ENCODE results near the gene GBA2. TPM values are rescaled to one million over a fixed set of nuclear protein-coding genes. Genes with fewer than 3 reads are reported as not detected.

The GBA2 gene
- total RNA-seq, 1 donor from 2014 or later, result 84.7 TPM

GRCh38 chr9:35763803-35764202 is 14.8 kb upstream of the GBA2 start:
- Mint-ChIP-seq H3K36me3 (no peaks in the 10 kb centered on the region), H3K27me3 (ENCODE audit: low read depth) (no peaks in the 10 kb centered on the region), H3K27ac (no peak overlapping the region), H3K9me3 (no peaks in the 10 kb centered on the region), H3K4me1 (peaks cover 10% of the 10 kb centered on the region), H3K4me3 (no peak overlapping the region)
- DNase-seq (ENCODE audit: low spot score in 2 of 2, unreplicated experiment in 2 of 2), result no peak
- TF ChIP-seq, protein P1, sequence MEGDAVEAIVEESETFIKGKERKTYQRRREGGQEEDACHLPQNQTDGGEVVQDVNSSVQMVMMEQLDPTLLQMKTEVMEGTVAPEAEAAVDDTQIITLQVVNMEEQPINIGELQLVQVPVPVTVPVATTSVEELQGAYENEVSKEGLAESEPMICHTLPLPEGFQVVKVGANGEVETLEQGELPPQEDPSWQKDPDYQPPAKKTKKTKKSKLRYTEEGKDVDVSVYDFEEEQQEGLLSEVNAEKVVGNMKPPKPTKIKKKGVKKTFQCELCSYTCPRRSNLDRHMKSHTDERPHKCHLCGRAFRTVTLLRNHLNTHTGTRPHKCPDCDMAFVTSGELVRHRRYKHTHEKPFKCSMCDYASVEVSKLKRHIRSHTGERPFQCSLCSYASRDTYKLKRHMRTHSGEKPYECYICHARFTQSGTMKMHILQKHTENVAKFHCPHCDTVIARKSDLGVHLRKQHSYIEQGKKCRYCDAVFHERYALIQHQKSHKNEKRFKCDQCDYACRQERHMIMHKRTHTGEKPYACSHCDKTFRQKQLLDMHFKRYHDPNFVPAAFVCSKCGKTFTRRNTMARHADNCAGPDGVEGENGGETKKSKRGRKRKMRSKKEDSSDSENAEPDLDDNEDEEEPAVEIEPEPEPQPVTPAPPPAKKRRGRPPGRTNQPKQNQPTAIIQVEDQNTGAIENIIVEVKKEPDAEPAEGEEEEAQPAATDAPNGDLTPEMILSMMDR (IDR thresholded peaks at IDR 0.05; ENCODE audit: unreplicated experiment), result no peak

- TF ChIP-seq, protein P1 (IDR thresholded peaks at IDR 0.05; ENCODE audit: unreplicated experiment), result no peak
These were observed 14.2 kb upstream of the GBA2 start for GRCh38 chr9:35763181-35763580.

DNA sequence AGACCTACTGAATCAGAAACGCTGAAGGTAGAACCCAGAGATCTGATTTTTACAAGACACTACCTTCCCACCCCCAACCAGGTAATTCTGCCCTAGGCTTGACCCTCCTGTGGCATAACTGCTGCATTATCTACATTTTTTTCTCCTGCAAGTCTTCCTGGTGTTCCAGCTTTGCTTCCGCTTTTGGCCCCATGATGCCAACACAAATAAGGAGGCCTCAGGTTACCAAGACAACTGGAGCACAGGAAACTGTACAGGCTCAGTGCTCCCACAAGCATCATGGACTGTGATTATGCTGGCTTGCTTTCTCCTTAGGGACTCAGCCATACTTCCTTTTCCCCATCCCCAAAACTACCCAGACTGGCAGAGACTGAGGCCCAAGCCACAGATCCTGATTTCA is 11.6 kb upstream of the GBA2 start:
- H3K27me3 Mint-ChIP-seq (ENCODE audit: low read depth), result no peaks in the 10 kb centered on the region
- H3K36me3 Mint-ChIP-seq, result peaks cover 5% of the 10 kb centered on the region
- TF ChIP-seq, protein P1 (IDR thresholded peaks at IDR 0.05; ENCODE audit: unreplicated experiment), result no peak
- H3K4me3 Mint-ChIP-seq, result no peak overlapping the region
- no peak for DNase-seq (ENCODE audit: low spot score in 2 of 2, unreplicated experiment in 2 of 2)
- peak overlapping the region; percentile 0 for H3K27ac Mint-ChIP-seq
- no peaks in the 10 kb centered on the region for H3K9me3 Mint-ChIP-seq
- H3K4me1 Mint-ChIP-seq, result peaks cover 27% of the 10 kb centered on the region

More at GRCh38 chr9:35763181-35763580, 14.2 kb upstream of the GBA2 start:
- DNase-seq (ENCODE audit: low spot score in 2 of 2, unreplicated experiment in 2 of 2), result no peak
- Mint-ChIP-seq H3K27me3 (ENCODE audit: low read depth) (no peaks in the 10 kb centered on the region), H3K4me1 (peaks cover 15% of the 10 kb centered on the region), H3K4me3 (no peak overlapping the region), H3K27ac (no peak overlapping the region), H3K36me3 (no peaks in the 10 kb centered on the region), H3K9me3 (no peaks in the 10 kb centered on the region)

DNA sequence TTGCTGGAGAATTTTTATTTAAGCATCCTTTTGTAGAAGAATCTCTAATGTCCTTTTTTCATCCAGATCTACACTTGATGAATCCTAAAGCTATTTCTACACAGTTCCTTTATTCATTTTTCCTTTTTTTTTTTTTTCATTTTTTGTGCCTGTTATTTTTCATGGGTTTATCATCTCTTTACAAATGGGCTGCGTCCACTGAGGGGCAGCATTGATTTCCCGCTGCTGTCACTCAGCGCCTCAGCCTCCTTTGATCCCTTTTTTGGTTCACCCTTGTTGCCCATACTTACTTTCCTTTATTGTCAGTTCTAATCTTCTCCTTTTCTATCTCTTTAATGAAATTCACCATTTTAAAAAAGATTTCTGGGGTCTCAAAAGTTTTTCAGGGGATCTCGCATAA is 10.8 kb upstream of the GBA2 start:
- H3K27me3 Mint-ChIP-seq (ENCODE audit: low read depth), result no peaks in the 10 kb centered on the region
- H3K4me1 Mint-ChIP-seq, result peaks cover 27% of the 10 kb centered on the region
- H3K9me3 Mint-ChIP-seq, result no peaks in the 10 kb centered on the region
- TF ChIP-seq, protein P1 (IDR thresholded peaks at IDR 0.05; ENCODE audit: unreplicated experiment), result no peak
- no peak for DNase-seq (ENCODE audit: low spot score in 2 of 2, unreplicated experiment in 2 of 2)
- H3K36me3 Mint-ChIP-seq, result peaks cover 5% of the 10 kb centered on the region
- H3K4me3 Mint-ChIP-seq, result no peak overlapping the region
- H3K27ac Mint-ChIP-seq, result no peak overlapping the region

GRCh38 chr9:35758475-35759050 is 9.5 kb upstream of the GBA2 start:
- TF ChIP-seq, protein P1 (IDR thresholded peaks at IDR 0.05; ENCODE audit: unreplicated experiment), result no peak
- no peaks in the 10 kb centered on the region for H3K27me3 Mint-ChIP-seq (ENCODE audit: low read depth)
- DNase-seq (ENCODE audit: low spot score in 2 of 2, unreplicated experiment in 2 of 2), result no peak
- H3K4me3 Mint-ChIP-seq, result peak overlapping the region; percentile 54
- peaks cover 27% of the 10 kb centered on the region for H3K4me1 Mint-ChIP-seq
- peaks cover 8% of the 10 kb centered on the region for H3K36me3 Mint-ChIP-seq
- peak overlapping the region; percentile 62 for H3K27ac Mint-ChIP-seq
- no peaks in the 10 kb centered on the region for H3K9me3 Mint-ChIP-seq

- peak overlapping the region; percentile 29 for H3K27ac Mint-ChIP-seq
- H3K9me3 Mint-ChIP-seq, result no peaks in the 10 kb centered on the region
- TF ChIP-seq, protein P1 (IDR thresholded peaks at IDR 0.05; ENCODE audit: unreplicated experiment), result no peak
- H3K4me3 Mint-ChIP-seq, result peak overlapping the region; percentile 93
- DNase-seq (ENCODE audit: low spot score in 2 of 2, unreplicated experiment in 2 of 2), result no peak
- peaks cover 27% of the 10 kb centered on the region for H3K4me1 Mint-ChIP-seq
- peaks cover 8% of the 10 kb centered on the region for H3K36me3 Mint-ChIP-seq
- no peaks in the 10 kb centered on the region for H3K27me3 Mint-ChIP-seq (ENCODE audit: low read depth)
These were observed 8.9 kb upstream of the GBA2 start for GRCh38 chr9:35757892-35758275.

Data from mesothelial cell of epicardium (in vitro differentiated cells).